Measurements from ENCODE around the gene NAGPA. TPM values are rescaled to one million over a fixed set of nuclear protein-coding genes. Genes with fewer than 3 reads are reported as not detected.

Gene NAGPA
- total and polyA plus RNA-seq, 2 experiments from 2014 or later = 32.2 to 35.7 TPM

DNA sequence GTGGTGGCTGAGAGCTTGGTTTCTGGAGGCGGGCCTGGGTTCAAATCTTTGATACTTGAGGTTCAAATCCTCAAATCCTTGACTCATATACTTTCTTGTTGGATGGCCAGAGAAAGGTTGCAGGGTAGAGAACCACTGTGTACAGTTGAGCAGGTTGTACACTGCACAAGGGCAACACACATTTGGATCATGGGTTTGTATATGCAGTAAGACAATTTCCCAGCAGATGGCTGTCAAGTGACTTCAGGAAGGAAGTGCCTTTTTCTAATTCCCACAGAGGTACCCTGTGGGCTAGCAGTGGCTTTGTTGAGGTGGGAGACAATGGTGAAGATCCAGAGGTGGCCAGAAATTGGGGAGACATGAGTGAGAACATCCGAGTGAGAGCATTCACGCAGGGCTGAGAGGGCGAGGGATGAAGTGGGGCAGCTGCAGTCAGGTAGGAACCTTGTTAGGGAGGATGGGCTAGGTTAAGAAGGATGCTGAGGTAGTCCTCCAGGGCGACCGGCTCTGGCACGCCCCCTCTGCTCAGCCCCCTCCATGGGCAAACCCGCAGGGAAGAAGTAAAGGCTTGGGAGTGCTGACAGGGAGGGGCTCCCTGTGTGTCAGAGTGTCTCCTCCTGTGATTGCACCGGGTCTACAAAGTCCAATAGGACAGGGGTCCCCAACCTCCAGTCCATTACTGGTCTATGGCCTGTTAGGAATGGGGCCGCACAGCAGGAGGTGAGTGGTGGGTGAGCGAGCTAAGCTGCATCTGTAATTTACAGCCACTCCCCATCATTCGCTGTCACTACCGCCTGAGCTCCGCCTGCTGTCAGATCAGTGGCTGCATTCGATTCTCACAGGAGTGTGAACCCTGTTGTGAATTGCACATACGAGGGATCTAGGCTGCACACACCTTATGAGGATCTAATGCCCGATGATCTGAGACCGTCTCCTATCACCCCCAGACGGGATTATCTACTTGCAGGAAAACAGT, 29.3 kb upstream of the NAGPA start:
- no peaks in the 10 kb centered on the region for H4K20me1 ChIP-seq (ENCODE audit: insufficient read depth, poor library complexity, severe bottlenecking)
- peaks cover 4% of the 10 kb centered on the region for H3K4me1 ChIP-seq (ENCODE audit: insufficient read depth)
- 74% methylated on average over 19 of the region's 19 CpGs for WGBS (ENCODE audit: low lambda C conversion rate, missing lambda C conversion rate)
- H3K9me3 ChIP-seq (ENCODE audit: low read depth) = no peaks in the 10 kb centered on the region
- H3K79me2 ChIP-seq = no peaks in the 10 kb centered on the region
- no peak overlapping the region for H3K27ac ChIP-seq
- no peak for TF ChIP-seq EZH2phosphoT487 (IDR thresholded peaks at IDR 0.05; ENCODE audit: low read depth, severe bottlenecking, unreplicated experiment)
- TF ChIP-seq, protein P1, sequence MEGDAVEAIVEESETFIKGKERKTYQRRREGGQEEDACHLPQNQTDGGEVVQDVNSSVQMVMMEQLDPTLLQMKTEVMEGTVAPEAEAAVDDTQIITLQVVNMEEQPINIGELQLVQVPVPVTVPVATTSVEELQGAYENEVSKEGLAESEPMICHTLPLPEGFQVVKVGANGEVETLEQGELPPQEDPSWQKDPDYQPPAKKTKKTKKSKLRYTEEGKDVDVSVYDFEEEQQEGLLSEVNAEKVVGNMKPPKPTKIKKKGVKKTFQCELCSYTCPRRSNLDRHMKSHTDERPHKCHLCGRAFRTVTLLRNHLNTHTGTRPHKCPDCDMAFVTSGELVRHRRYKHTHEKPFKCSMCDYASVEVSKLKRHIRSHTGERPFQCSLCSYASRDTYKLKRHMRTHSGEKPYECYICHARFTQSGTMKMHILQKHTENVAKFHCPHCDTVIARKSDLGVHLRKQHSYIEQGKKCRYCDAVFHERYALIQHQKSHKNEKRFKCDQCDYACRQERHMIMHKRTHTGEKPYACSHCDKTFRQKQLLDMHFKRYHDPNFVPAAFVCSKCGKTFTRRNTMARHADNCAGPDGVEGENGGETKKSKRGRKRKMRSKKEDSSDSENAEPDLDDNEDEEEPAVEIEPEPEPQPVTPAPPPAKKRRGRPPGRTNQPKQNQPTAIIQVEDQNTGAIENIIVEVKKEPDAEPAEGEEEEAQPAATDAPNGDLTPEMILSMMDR (IDR thresholded peaks at IDR 0.05; ENCODE audit: poor library complexity) = no peak
- TF ChIP-seq EZH2 (IDR thresholded peaks at IDR 0.05; ENCODE audit: borderline replicate concordance) = no peak
- H3K27me3 ChIP-seq = no peaks in the 10 kb centered on the region
- no peak for DNase-seq (ENCODE audit: low spot score)
- no peak overlapping the region for H3K4me2 ChIP-seq
- no peaks in the 10 kb centered on the region for H3K9me2 ChIP-seq (replicated peaks; ENCODE audit: insufficient read depth)
- no peak overlapping the region for H3K4me3 ChIP-seq
- H3K36me3 ChIP-seq (replicated peaks; ENCODE audit: insufficient read depth, low read depth) = no peaks in the 10 kb centered on the region
- no peak overlapping the region for H2AFZ ChIP-seq

DNA sequence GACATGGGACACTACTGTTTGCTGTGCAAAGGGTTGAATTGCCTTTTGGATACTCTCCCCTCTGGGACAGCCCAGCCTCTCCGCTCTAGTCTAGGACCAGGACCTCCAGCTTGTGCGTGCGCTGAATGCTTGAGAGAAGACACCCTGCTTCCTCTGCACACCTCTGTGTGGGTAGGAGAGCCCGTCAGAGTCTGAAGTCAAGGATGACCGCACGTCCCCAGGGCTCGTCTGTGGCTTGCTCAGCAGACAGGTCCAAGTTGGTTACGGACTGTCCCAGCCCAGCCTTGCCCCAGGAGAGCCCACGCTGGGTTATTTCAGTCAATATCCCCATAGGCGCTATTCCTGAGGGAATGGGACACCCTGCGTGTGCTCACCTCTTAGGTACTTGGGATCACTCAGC, 28.3 kb upstream of the NAGPA start:
- 90% methylated on average over 11 of the region's 11 CpGs for WGBS (ENCODE audit: low lambda C conversion rate, missing lambda C conversion rate)
- Histone ChIP-seq H3K79me2 (no peaks in the 10 kb centered on the region), H3K9me3 (ENCODE audit: low read depth) (no peaks in the 10 kb centered on the region), H4K20me1 (ENCODE audit: insufficient read depth, poor library complexity, severe bottlenecking) (no peaks in the 10 kb centered on the region), H3K4me3 (no peak overlapping the region), H3K27me3 (no peaks in the 10 kb centered on the region), H3K4me1 (ENCODE audit: insufficient read depth) (peaks cover 4% of the 10 kb centered on the region), H3K27ac (no peak overlapping the region), H3K36me3 (replicated peaks; ENCODE audit: insufficient read depth, low read depth) (no peaks in the 10 kb centered on the region), H2AFZ (no peak overlapping the region), H3K4me2 (no peak overlapping the region), H3K9me2 (replicated peaks; ENCODE audit: insufficient read depth) (no peaks in the 10 kb centered on the region)
- no peak for TF ChIP-seq EZH2phosphoT487 (IDR thresholded peaks at IDR 0.05; ENCODE audit: low read depth, severe bottlenecking, unreplicated experiment)
- TF ChIP-seq EZH2 (IDR thresholded peaks at IDR 0.05; ENCODE audit: borderline replicate concordance) = no peak
- TF ChIP-seq, protein P1 (IDR thresholded peaks at IDR 0.05; ENCODE audit: poor library complexity) = no peak
- DNase-seq (ENCODE audit: low spot score) = no peak

DNA sequence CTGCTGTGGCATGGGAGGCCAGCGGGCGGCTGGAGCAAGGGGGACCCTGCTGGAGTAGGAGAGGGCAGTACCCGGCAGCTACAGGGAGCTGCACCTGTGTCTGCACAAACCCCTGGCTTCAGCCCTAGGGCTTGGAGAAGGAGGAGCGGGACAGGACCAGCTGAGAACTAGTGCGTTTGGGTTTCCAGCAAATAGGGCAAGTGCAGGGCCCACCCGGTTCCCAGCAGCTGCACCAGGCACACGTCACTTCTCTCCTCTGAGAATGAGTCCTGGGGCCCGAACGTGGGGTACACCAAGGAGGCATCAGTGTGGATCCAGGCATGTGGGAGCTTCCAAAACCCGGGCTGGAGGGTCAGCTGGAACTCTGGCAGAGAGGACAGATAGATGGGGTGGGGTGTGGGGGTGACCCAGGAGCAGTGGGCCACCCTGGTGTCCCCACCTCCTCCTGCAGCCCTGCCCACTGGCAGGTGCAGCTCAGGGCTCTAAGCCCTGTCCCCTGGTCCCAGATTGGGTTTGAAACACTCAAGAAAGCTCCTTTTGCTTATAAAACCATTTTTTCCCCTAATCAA, 26.4 kb upstream of the NAGPA start:
- Histone ChIP-seq H3K36me3 (replicated peaks; ENCODE audit: insufficient read depth, low read depth) (no peaks in the 10 kb centered on the region), H3K9me3 (ENCODE audit: low read depth) (no peaks in the 10 kb centered on the region), H3K9me2 (replicated peaks; ENCODE audit: insufficient read depth) (no peaks in the 10 kb centered on the region), H2AFZ (no peak overlapping the region), H3K27me3 (no peaks in the 10 kb centered on the region), H3K4me2 (no peak overlapping the region), H3K4me1 (ENCODE audit: insufficient read depth) (peaks cover under 1% of the 10 kb centered on the region), H3K4me3 (no peak overlapping the region), H3K79me2 (no peaks in the 10 kb centered on the region), H3K27ac (no peak overlapping the region), H4K20me1 (ENCODE audit: insufficient read depth, poor library complexity, severe bottlenecking) (no peaks in the 10 kb centered on the region)
- DNase-seq (ENCODE audit: low spot score) = no peak
- TF ChIP-seq, protein P1 (IDR thresholded peaks at IDR 0.05; ENCODE audit: poor library complexity) = no peak
- TF ChIP-seq EZH2phosphoT487 (IDR thresholded peaks at IDR 0.05; ENCODE audit: low read depth, severe bottlenecking, unreplicated experiment) = no peak
- TF ChIP-seq EZH2 (IDR thresholded peaks at IDR 0.05; ENCODE audit: borderline replicate concordance) = no peak
- WGBS (ENCODE audit: low lambda C conversion rate, missing lambda C conversion rate) = 80% methylated on average over 10 of the region's 10 CpGs
